DND-41 (cell line): ENCODE measurements around the gene LRRC72.

Source experiments
- EZH2 ChIP-seq: IDR thresholded peaks from 3 replicates; pipeline ENCODE4 v1.6.1; 2012; ENCODE audit warnings: borderline replicate concordance, low read depth, mild to moderate bottlenecking, moderate library complexity, low read length, inconsistent platforms; ENCODE audit not compliant: severe bottlenecking
- TF ChIP-seq, protein P1 (sequence below): IDR thresholded peaks from 2 replicates; pipeline ENCODE4 v1.5.1; 2012; ENCODE audit warnings: borderline replicate concordance, low read length, moderate library complexity, mild to moderate bottlenecking; ENCODE audit not compliant: poor library complexity, severe bottlenecking; ENCODE audit errors: extremely low read depth

DNA sequence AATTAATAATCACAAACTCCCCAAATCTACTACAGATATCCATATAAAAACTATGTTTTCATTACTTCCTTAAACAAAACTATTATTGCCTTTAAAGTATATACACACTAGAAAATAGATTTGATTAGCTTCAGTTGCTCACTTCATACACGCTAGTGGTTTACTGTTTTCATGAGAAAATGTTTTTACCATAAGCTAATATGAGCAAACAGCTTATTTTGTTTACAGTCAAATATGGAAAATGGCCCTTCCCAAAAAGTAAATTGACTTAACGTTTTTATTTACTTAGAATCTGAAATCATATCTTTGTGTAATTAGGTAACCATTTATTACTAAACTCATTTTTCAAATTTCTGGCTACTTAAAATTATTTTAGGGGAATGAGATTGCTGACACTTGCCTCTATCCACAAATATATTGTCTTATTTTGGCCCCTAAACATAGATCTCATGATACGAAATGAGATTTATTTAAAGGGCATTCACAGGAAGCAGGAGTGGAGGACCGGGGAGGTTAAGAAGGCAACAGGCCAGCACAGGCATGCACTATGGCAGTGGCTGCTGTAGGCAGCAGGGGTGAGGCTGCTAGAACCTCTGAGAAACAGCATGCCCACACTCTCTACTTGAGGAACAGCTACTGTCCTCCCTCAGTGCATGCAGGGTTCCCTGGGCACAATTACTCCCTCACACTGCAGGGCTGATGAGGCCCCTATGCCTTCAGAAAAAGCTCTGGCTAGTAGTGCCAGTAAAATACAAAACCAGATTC, 31.5 kb upstream of the LRRC72 start:
- TF ChIP-seq, protein P1, sequence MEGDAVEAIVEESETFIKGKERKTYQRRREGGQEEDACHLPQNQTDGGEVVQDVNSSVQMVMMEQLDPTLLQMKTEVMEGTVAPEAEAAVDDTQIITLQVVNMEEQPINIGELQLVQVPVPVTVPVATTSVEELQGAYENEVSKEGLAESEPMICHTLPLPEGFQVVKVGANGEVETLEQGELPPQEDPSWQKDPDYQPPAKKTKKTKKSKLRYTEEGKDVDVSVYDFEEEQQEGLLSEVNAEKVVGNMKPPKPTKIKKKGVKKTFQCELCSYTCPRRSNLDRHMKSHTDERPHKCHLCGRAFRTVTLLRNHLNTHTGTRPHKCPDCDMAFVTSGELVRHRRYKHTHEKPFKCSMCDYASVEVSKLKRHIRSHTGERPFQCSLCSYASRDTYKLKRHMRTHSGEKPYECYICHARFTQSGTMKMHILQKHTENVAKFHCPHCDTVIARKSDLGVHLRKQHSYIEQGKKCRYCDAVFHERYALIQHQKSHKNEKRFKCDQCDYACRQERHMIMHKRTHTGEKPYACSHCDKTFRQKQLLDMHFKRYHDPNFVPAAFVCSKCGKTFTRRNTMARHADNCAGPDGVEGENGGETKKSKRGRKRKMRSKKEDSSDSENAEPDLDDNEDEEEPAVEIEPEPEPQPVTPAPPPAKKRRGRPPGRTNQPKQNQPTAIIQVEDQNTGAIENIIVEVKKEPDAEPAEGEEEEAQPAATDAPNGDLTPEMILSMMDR: no peak
- no peak for TF ChIP-seq EZH2
